ENCODE results near the gene TPD52L1. TPM values are rescaled to one million over a fixed set of nuclear protein-coding genes. Genes with fewer than 3 reads are reported as not detected.

TPD52L1 gene
- total and polyA plus RNA-seq, 10 of the 15 experiments (the other 5 are each of a cell fraction or from before 2014, with no cell fraction given), result 0.03 to 2.6 (median 0.16) TPM; not detected in 3

GRCh38 chr6:125296471-125296870 is 142.9 kb downstream of the TPD52L1 start (continued):
- TF ChIP-seq CTCF (IDR thresholded peaks at IDR 0.05 in 2 of 3, conservative IDR thresholded peaks at IDR 0.05 in 1 of 3; ENCODE audit: control insufficient read depth in 2 of 3, extremely low read depth in 1 of 3, insufficient read depth in 1 of 3, low read depth in 3 of 3, low read length in 3 of 3) (no peak), E4F1 (IDR thresholded peaks at IDR 0.05; ENCODE audit: borderline replicate concordance, partially characterized antibody) (no peak), WRNIP1 (IDR thresholded peaks at IDR 0.05; ENCODE audit: borderline replicate concordance, low read depth, low read length) (no peak), TCF3 (IDR thresholded peaks at IDR 0.05; ENCODE audit: borderline replicate concordance, insufficient read depth, low read depth, low read length) (no peak)

GRCh38 chr6:125299257-125299656 is 145.7 kb downstream of the TPD52L1 start:
- Histone ChIP-seq H3K9me3 (replicated peaks; ENCODE audit: control insufficient read depth, insufficient read depth, low read length) (no peaks in the 10 kb centered on the region), H3K36me3 (ENCODE audit: control insufficient read depth in 2 of 2, insufficient read depth in 2 of 2, low read length in 1 of 2) (peaks cover 2 to 15% of the 10 kb centered on the region in 2 experiments; a peak in 3 of 4 replicates), H3K4me1 (ENCODE audit: control insufficient read depth, insufficient read depth, low read length) (no peaks in the 10 kb centered on the region), H4K20me1 (ENCODE audit: control insufficient read depth, insufficient read depth) (no peaks in the 10 kb centered on the region), H3K27me3 (replicated peaks in 1 of 2; ENCODE audit: control insufficient read depth in 2 of 2, insufficient read depth in 2 of 2, low read length in 1 of 2) (no peaks in the 10 kb centered on the region), H3K4me2 (ENCODE audit: control insufficient read depth, insufficient read depth) (peak overlapping the region; percentile 58; the same call in 1 of the 2 replicates), H3K4me3 (peak overlapping the region; percentile 74; the same call in 1 of the 2 replicates), H3K9ac (ENCODE audit: control insufficient read depth, insufficient read depth, low read length) (no peak overlapping the region), H2AFZ (ENCODE audit: control insufficient read depth, low read depth, low read length) (no peak overlapping the region), H3K27ac (ENCODE audit: control insufficient read depth, insufficient read depth) (no peak overlapping the region; the same call in 1 of the 2 replicates), H3K79me2 (ENCODE audit: control insufficient read depth, insufficient read depth, low read length) (peaks cover 23% of the 10 kb centered on the region)
- CTCF ChIA-PET, result no interaction called here
- intact Hi-C loops (cut with micrococcal nuclease; ENCODE audit: unreplicated experiment), result no loop called here
- no TSS peak for BruUV-seq (replicated peaks)
- 0 out of 2 replicates have a peak, but pooled peaks have one; percentile 8 for TF ChIP-seq ZBTB33 (IDR thresholded peaks at IDR 0.05)
- no peak for TF ChIP-seq HDAC6 (IDR thresholded peaks at IDR 0.05; ENCODE audit: unreplicated experiment)
- no peak for TF ChIP-seq NRF1 (conservative IDR thresholded peaks at IDR 0.05; ENCODE audit: low read depth, low read length)
- DNase-seq (ENCODE audit: low read depth, low spot score), result no peak
- in situ Hi-C loops (cut with MboI), result no loop called here
- RAD21 ChIA-PET (ENCODE audit: unreplicated experiment), result no interaction called here
- ATAC-seq, result peak; percentile 6; the same call in 1 of the 3 replicates
- 100% methylated on average over 3 of the region's 3 CpGs for WGBS (ENCODE audit: insufficient coverage, insufficient replicate concordance, low lambda C conversion rate, missing lambda C conversion rate)
- SMC1A ChIA-PET (ENCODE audit: uncharacterized antibody, unreplicated experiment), result interaction anchor here (0.9 to 1.6 kb wide), 3 partner anchors 48 to 696 kb away, joined by 3 to 4 read pairs (median 3); no protein-coding TSS in a partner anchor
- POLR2A ChIA-PET, result no interaction called here
- FAIRE-seq, result no peak

Data from GM12878 (cell line).